HG02885 (cell line): Measurements from ENCODE around the gene MTREX.

Source experiments
- ATAC-seq: cut with Tn5 transposase; IDR thresholded peaks from one replicate; pipeline ENCODE4 v1.9.1; 2021; ENCODE audit warnings: mild to moderate bottlenecking; ENCODE audit not compliant: unreplicated experiment, poor library complexity

The MTREX gene

GRCh38 chr5:55372130-55372925, 64.5 kb downstream of the MTREX start:
- ATAC-seq = no peak

GRCh38 chr5:55377810-55378209, 70.0 kb downstream of the MTREX start:
- ATAC-seq = no peak

- no peak for ATAC-seq
Observed at GRCh38 chr5:55383254-55383653, 75.5 kb downstream of the MTREX start.

GRCh38 chr5:55384072-55384471, 76.3 kb downstream of the MTREX start:
- ATAC-seq = no peak

GRCh38 chr5:55385227-55385626, 77.4 kb downstream of the MTREX start:
- no peak for ATAC-seq

- ATAC-seq = no peak
Observed at GRCh38 chr5:55385846-55386245, 78.1 kb downstream of the MTREX start.

- no peak for ATAC-seq
Observed at GRCh38 chr5:55386356-55386755, 78.6 kb downstream of the MTREX start.

- no peak for ATAC-seq
Observed at GRCh38 chr5:55387865-55388264, 80.1 kb downstream of the MTREX start.

- ATAC-seq = no peak
Observed at GRCh38 chr5:55391707-55392106, 83.9 kb downstream of the MTREX start.

GRCh38 chr5:55392669-55393068, 84.9 kb downstream of the MTREX start:
- no peak for ATAC-seq

- no peak for ATAC-seq
Observed at GRCh38 chr5:55393501-55394175, 85.8 kb downstream of the MTREX start.

GRCh38 chr5:55402199-55402598, 94.4 kb downstream of the MTREX start:
- no peak for ATAC-seq

GRCh38 chr5:55406292-55406691, 98.5 kb downstream of the MTREX start:
- no peak for ATAC-seq

- peak; percentile 45 for ATAC-seq
Observed at GRCh38 chr5:55407059-55407684, 99.4 kb downstream of the MTREX start.

- no peak for ATAC-seq
Observed at GRCh38 chr5:55407984-55408383, 100.2 kb downstream of the MTREX start.

GRCh38 chr5:55409775-55410174, 102.0 kb downstream of the MTREX start:
- no peak for ATAC-seq

- ATAC-seq = no peak
Observed at GRCh38 chr5:55410845-55411244, 103.1 kb downstream of the MTREX start.

- no peak for ATAC-seq
Observed at GRCh38 chr5:55411876-55412275, 104.1 kb downstream of the MTREX start.

GRCh38 chr5:55413644-55414043, 105.9 kb downstream of the MTREX start:
- ATAC-seq = no peak

- no peak for ATAC-seq
Observed at GRCh38 chr5:55415071-55415470, 107.3 kb downstream of the MTREX start.

- no peak for ATAC-seq
Observed at GRCh38 chr5:55416306-55416705, 108.5 kb downstream of the MTREX start.
